ENCODE data around the gene TRAK1.

Gene TRAK1

GRCh38 chr3:42174679-42175385 is 83.7 kb downstream of the TRAK1 start:
- no peak overlapping the region for H3K4me3 ChIP-seq (ENCODE audit: low read length)
- TF ChIP-seq CTCF (conservative IDR thresholded peaks at IDR 0.05; ENCODE audit: low read depth, low read length): no peak
- DNase-seq (ENCODE audit: low read depth): no peak

GRCh38 chr3:42175386-42176240 is 84.5 kb downstream of the TRAK1 start:
- no peak for TF ChIP-seq CTCF (conservative IDR thresholded peaks at IDR 0.05; ENCODE audit: low read depth, low read length)
- no peak for DNase-seq (ENCODE audit: low read depth)
- no peak overlapping the region for H3K4me3 ChIP-seq (ENCODE audit: low read length)

GRCh38 chr3:42176242-42177034 is 85.3 kb downstream of the TRAK1 start:
- no peak for TF ChIP-seq CTCF (conservative IDR thresholded peaks at IDR 0.05; ENCODE audit: low read depth, low read length)
- no peak for DNase-seq (ENCODE audit: low read depth)
- H3K4me3 ChIP-seq (ENCODE audit: low read length): no peak overlapping the region

GRCh38 chr3:42177068-42177800 is 86.1 kb downstream of the TRAK1 start:
- TF ChIP-seq CTCF (conservative IDR thresholded peaks at IDR 0.05; ENCODE audit: low read depth, low read length): no peak
- DNase-seq (ENCODE audit: low read depth): no peak
- no peak overlapping the region for H3K4me3 ChIP-seq (ENCODE audit: low read length)

GRCh38 chr3:42177801-42178150 is 86.6 kb downstream of the TRAK1 start:
- DNase-seq (ENCODE audit: low read depth): no peak
- TF ChIP-seq CTCF (conservative IDR thresholded peaks at IDR 0.05; ENCODE audit: low read depth, low read length): no peak
- no peak overlapping the region for H3K4me3 ChIP-seq (ENCODE audit: low read length)

- TF ChIP-seq CTCF (conservative IDR thresholded peaks at IDR 0.05; ENCODE audit: low read depth, low read length): no peak
- H3K4me3 ChIP-seq (ENCODE audit: low read length): no peak overlapping the region
- DNase-seq (ENCODE audit: low read depth): peak; percentile 62
These were observed 88.1 kb downstream of the TRAK1 start for GRCh38 chr3:42179110-42179725.

Data from retinal pigment epithelial cell (primary cell).